Dedifferentiated amniotic fluid mesenchymal stem cell (primary cell): ENCODE measurements around the gene ASTL.

Experiments
- DNase-seq: peaks from one replicate; pipeline ENCODE4 v3.0.0-alpha.2; 2016; ENCODE audit errors: extremely low spot score

The ASTL gene

DNA sequence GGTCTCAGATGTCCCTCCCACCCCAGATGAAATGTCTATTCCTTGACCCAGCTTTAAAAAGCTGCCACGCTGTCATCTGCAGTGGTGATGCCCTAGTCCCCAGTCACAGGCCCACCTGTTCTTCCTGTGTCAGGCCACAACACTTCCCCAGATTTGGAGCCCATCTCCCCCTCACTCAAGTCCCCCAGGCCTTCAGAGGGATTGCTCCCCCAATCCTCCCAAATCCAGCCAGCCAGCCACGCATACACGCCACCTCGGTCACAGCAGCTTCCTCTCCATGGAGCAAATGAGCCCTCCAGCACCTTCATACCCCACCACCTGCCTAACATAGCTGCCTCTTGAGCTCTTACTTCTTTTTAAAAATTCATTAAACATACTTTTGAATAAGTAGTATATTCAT, 7.8 kb downstream of the ASTL start:
- no peak for DNase-seq

DNA sequence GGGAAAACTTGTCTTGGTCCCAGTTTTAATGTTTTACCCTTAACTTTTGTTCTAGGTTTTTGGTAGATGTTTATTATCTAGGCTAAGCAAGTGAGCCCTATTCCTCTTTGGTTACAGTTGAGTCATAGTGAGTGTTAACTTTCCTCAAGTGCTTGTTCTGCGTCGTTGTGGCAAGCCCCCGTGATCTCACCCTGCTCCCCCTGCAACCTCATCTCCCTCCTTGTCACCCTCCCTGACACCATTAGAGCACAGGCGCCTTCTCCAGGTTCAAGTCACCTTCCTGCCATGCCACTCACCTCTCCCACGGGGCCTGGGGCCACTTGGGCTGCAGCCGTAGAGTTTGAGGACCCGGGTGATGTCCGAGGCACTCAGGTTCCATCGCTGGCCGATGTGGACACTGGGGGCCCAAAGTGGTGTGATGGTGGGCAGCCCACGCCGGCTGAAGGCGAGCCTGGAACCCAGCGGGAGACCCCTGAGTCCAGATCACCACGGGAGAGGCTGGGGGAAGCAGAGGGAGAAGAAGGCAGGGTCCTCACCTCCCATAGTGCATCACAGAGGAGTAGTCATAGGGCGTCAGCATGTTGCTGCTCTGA, 8.7 kb downstream of the ASTL start:
- no peak for DNase-seq

DNA sequence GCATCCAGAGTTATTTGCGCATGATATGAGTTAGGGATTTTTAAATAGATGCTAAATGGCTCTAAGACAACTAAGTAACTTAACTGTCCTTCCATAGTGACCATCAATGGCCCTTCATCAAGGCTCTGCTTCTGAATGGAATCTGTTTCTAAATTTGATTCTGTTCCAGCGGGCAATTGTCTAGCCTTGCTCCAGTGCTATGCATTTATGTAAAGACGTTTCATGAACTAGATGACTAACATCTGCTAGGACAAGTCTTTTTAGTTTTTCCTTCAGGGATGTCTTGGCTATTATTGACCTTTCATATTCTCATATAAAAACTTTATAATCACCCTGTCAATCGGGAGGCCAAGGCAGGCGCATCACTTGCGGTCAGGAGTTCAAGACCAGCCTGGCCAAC, 9.8 kb downstream of the ASTL start:
- no peak for DNase-seq

DNA sequence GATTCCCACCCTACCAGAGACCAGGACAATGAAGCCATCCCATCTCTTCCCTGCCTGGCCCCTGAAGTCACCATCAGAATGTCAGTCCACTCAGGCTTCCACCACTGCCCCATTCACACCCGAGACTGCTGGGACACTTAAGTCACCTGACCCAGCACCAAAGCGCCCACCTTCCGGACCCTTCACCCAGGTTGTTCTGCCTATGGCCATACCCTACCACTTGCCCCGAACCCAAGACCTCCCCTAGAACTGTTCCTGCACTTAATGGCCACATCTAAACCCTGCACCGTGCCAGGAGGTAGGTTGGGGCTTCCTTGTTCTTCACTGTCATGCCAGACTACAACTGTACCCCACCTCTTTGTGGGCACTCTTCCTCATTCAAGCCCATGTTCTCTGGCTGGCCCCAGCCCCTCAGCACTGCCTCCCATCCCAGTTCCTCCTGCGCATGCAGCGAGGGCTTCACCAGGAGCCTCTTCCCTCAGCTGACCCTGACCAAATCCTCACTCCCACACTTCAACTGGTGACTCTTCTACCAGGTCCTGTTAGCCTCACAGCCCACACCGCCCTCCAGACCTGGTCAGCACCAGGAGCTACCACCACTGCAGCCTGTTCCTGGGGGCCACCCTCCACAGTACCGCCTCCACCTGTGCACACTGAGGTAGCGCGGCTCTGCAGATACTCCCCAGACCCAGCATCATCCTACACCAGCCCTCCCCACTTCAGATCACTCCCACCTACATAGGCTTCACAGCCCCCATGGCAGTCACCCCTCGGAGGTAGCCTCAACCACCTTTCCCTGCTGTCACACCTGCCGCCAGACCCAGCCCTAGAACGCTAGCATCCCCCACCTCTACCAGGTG, 13.7 kb downstream of the ASTL start:
- DNase-seq: no peak

DNA sequence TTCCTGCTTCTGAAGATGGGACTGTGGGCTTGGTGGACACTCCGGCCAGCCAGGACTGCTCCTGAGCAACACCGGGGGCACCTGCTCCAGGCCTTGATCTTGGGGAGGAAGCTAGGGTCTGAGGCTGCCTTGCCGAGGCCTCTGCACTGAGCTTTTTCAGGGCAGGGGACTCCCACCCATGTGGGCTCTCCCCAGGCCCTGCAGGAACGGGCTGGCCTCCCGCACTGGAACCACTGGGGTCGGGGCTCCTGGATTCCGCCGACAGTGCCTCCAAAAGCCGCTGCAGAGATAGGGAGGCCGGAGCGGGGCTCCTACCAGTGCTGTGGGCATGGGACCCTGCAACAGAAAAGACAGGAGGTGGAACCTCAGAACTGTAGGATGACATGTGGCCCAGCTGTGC, 14.4 kb downstream of the ASTL start:
- DNase-seq: no peak

DNA sequence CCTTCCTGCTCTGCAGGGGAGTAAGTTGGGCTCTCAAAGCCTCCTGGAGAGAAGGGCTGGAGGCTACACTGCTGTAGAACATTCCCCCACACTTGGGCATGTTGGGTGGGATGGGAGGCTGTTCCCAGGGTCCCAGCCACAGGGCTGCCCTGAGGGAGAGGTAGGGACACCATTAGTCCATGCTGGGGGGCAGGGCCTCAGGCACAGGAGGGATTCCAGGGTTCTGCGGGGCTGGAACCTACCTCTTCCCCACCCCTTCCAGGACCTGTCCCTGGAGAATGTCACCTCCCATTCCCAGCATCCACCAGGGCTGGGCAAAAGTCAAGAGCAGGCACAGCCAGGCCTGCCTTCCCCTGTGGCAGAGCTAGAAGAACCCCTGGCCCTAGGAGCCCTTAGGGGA, 15.0 kb downstream of the ASTL start:
- no peak for DNase-seq

DNA sequence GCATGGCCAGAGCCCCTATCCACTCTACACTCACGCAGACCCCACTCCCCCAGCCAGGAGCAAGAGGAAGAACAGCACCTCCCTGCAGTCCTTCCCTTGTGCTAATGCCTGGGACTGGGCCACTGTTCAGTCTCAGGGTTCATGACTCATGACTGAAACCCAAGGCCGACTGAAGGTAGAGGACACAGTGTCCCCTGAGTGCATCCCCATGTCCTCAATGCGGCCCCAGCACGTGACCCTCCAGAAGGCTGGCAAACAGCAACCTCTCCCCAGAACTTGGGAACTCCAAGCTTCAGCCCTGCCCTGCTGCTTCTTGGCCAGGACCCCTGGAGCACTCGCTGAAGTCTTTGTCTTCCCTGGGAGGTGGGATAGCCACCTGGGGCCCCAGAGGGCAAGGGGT, 15.9 kb downstream of the ASTL start:
- no peak for DNase-seq

DNA sequence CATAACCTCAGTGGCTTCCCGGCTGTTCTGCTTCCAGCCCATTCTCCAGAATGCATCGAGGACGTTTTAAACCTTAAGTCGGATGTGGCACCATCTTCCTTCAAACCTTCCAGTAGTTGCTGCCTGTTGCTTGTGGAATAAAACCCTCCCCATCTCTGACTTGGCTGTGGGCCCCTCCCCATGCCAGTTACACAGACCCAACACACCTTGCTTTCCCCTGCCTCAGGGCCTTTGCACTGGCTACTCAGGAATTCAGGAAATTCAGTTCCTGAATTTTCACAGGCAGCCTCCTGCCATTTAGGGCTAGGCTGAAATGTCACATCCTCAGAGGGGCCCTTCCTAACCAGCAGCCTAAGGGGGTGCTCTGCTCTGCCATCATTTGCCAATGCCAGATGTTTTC, 16.9 kb downstream of the ASTL start:
- DNase-seq: no peak

DNA sequence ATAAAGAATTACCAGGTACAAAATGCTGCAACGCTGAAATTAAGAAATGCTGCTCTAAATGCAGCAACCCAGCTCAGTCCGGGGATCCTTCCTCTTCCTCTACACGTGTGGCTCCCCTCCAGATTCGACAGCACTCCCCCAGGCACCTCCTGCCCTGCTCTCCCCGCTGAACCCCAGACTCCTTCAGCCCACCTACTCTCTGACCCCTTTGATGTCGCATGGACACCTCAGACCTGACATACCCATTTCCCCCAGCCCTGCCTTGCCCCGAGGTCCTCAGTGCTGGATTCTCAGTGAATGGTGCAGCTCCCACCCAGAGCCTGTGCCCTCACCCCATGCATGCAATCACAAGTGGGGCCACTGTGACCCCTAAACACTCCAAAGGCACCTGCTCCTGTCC, 17.3 kb downstream of the ASTL start:
- DNase-seq: no peak

DNA sequence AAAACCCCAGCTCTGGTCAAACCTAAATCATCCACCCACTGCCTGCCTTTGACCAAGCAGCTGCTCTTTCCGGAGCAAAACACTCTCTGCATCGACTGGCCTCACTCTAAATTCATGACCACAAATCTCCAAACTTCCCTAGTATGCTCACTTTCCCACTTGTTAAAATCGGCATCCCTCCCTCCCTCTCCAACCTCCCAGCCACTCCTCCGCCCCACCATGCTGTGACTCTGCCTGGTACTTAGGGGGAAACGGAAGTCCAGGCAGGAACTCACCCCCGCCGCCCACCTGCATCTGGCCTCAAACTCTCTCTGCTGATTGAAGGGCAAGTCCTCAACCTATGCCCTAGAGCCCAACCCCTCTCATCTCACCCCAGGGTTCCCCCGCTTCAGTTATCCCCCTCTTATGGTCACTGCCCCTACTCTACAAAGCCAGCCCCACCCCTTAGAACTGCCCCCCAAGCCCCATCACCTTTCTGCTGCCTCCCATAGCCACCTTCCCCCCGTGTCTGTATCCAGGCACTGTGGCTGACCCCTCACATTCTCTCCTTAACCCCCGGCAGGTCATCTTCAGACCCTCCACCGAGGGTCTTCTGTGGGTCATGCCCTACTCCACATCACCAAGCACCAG, 18.1 kb downstream of the ASTL start:
- DNase-seq: no peak

DNA sequence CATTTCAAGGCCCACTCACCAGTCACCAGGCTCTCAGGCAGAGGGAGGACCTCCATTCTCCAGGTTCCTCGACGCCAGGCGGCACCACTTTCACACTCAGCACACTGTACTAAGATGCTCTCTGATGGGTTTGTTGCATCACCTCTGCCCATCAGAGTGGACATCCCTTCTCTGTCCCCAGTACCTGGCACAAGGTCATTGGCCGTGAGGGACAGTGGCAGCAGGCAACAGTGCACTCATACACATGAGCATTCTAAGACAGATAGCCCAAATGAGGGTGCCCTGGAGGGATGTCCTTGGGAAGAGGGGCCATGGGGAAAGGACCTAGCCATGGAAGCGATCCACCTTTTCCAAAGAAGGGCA, 18.9 kb downstream of the ASTL start:
- no peak for DNase-seq

DNA sequence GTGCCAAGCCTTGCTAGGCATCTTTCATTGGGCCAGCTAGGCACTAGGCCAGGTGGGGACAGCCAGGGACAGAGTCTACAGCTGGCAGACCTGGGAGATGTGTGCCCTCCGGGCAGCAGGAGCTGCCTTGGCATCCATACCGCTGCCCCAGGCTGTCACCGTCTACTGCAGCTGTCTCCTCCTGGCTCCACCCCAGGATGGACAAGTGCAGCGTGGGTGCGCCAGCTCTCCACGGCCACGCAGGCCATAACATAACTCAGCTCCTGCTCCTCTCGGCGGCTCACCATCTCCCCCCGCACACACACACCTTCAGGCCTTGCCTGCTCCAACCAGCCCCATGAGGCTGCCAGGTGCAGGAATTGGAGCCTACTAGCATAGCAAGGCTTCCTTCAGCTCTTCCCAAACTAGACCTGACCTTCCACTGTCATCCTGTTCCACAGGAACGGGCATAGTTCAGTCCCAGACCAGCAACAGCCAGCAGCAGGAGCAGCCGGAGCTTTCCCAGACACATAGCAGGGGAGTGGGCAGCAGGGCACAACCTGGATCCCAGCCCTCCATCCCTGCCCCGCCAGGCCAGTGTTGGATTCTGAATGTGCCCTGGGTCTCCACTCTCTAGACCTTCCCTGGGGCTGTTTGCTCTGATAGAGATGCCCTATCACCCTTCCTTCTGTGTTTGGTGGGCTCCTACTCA, 19.5 kb downstream of the ASTL start:
- no peak for DNase-seq

DNA sequence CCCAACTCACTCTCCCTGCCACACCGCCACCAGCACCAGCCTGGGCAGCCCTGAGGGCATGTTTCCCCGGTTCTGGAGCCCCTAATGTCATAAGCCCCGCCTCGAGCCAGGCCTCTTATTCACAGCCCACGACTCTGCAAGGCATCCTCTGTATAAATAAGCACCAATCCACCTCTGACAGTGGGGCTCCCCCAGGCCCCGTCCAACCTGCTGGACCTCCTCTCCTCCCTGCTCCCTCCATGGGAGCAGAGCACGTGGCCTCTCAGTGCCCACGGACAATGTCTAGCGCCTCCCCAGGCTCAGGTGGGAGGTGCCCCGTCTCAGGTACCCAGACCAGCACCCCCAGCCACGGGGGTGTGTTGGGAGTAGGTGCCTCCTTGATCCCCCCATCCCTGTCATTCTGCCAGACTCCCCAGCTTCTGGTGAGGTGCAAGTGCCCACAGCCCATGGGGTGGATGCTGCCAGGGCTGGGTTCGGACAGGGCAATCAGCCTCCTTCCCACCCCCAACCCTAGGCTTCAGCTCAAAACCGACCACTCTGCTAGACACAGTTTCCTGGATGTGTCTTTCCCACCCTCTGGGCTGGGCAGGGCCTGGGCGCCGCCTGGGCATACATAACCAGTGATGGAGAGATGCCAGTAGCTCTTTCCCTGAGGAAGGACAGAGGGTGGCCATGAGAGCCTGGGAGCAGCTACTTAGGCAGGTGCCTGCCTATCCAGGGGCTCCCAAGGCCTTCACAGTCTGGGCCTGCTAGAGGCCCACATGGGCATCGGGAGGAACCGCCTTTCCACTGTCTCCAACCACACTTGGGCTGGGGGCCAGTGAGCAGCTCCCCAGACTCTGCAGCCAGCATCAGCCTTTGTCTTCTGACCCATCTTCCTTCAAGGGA, 20.4 kb downstream of the ASTL start:
- no peak for DNase-seq

DNA sequence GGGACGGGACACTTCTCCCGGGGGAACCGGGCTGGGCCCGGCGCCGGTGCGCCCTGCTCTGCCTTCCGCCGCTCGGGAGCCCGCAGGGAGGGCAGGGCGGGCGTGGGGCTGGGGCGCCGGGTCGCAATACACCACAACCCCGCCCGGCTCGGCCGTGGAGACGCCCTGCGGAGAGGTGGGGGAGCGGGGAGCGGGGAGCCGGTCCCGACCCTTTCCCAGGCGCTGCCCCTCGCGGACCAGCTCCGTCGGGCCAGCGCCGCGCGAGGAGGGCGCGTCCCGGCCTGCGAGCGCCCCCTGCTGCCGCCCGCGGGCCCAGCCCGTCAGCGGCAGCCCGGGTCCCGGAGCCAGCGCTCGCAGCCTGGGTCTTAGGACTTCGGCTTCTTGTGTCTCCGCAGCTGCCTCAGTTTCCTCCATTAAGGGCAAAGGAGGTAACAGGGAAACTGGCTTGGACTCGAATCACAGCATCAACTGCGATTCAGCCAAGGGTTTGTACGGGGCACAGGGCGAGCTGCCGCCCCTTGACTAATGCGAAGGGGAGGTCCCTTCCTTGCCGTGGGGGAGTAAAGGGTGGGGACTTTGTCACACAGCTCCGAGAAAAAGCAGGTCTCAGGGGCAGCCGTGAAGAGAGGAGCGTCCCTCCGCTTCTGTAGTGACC, 21.3 kb downstream of the ASTL start:
- DNase-seq: no peak

DNA sequence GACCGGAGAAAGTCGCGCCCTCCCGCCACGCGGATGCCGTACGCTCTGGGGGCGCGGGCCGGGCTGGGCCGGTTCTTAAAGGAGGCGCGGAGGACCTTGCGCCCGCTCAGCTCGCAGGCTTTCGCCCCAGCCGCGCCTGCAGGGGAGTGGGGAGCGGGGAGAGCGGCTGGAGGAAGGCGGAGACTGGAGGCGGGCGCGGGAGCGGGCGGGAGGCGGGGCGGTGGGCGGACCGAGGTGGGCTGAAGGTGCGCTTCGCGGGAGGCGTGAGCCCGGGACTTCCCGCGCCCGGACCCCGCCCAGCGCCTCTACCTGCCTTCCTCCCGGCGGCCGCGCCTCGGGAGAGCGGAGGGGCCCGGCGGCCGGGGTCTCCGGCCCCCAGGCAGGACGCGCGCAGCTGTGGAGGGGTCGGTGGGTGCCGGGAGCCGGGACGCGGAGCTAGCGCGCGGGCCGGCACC, 21.9 kb downstream of the ASTL start, which contains the start of gene ADRA2B:
TSS of gene ADRA2B (minus strand) at position 148 of the 455 bp plus-strand sequence. CDS start 422 bp downstream, outside the sequence.
- no peak for DNase-seq

DNA sequence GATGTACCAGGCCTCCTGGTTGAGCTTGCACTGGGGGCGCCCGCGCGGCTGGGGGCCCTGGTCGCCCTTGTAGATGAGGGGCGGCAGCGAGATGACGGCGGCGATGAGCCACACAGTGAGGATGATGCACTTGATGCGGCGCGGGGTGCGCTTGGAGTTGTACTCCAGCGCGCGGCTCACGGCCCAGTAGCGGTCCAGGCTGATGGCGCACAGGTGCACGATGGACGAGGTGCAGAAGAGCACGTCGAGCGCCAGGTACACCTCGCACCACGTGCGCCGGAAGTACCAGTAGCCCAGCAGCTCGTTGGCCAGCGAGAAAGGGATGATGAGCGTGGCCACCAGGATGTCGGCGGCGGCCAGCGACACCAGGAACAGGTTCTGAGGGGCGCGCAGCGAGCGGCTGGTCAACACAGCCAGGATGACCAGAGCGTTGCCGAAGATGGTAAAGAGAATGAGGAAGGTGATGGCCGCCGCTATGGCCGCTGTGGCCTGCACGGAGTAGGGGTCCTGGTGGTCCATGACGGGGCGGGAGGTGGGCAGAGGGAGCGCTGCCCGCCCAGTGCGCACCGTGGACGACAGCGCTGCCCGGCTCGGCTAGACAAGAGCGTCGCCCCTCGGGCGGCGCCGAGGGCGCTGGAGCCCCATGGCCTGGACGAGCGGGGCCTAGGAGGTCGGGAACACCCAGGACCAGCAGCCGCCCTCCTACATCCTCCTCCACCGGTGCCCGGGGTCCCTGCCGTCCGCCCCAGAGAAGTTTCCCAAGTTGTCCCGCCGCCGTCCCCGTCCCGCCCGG, 22.5 kb downstream of the ASTL start:
- DNase-seq: no peak

DNA sequence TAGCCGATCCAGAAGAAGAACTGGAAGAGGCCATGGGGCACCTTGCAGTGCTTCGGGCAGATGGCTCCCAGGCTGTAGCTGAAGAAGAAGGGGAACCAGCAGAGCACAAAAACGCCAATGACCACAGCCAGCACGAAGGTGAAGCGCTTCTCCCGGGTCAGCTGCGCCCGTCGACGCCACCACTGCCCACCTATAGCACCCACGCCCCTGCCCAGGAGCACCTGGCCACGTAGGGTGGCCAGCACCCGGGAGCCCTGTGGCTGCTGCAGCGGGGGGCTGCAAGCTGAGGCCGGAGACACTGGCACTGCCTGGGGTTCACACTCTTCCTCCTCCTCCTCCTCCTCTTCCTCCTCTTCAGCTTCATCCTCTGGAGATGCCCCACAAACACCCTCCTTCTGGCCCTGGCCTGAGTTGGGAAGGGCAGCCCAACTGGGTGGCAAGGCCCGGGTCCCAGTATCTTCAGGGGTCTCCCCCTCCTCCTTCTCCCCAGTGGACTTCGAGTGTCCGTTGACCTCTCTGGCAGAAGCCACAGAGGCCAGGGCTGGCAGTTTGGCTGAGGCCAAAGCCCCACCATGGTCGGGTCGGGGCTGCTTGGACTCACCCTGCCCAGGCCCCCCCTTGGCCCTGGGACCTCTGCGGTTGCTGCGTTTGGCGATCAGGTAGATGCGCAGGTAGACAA, 23.3 kb downstream of the ASTL start:
- DNase-seq: no peak

DNA sequence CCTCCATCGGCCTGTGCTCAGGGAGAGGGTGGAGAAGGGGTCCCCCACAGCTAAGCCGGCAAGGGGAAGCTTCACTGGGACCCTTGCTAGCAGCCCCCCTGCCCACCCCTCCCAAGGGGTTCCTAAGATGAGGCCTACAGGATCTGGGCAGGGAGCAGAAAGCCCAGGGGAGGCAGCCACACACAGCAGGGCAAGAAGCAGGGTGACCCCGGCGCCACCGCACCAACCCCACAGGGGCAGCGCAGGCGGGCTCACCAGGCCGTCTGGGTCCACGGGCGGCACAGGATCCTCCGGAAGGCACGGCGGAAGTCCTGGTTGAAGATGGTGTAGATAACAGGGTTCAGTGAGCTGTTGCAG, 23.8 kb downstream of the ASTL start:
- DNase-seq: no peak

DNA sequence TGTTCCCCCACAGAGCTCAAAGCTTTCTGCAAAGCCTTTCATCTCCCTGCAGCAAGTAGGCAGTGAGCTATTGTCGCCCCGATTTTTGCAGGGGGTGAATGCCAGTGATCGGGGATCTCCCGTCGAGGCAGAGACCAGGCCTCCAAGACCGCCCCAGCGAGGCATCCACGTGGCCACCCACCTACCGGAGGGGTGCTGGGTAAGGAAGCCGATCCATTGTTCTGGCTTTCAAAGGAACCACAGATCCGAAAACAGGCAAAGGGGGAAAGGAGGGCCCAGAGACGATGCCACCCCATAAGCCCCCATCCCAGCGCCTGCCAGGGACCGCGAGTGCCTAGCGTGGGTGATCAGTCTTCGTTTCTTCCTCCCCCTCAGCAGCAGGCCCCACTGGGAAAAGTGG, 24.4 kb downstream of the ASTL start:
- DNase-seq: no peak

DNA sequence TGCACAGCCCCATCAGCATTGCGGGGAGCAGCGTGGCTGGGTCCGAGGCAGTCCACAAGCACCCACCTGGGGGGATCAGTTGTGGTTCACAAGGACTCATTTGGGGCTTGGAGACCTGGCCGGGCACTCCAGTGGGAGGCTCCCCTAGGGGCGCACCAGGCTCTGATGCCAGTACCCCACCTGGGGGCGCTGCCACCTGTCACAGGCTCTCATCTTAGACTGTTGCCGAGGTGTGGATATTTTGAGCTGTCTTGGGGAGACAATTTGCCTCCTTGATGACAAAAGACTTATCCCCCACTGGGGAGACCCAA, 25.0 kb downstream of the ASTL start:
- no peak for DNase-seq
